HG02610 (cell line): ENCODE measurements around the gene VTA1.
"Not testable (repeated sequence)": the region's sequence is repeated elsewhere in the genome, so short reads cannot be mapped to it uniquely, and the experiment has no call there.

Experiments used
- ATAC-seq: cut with Tn5 transposase; IDR thresholded peaks from one replicate; pipeline ENCODE4 v1.9.1; 2021; ENCODE audit warnings: mild to moderate bottlenecking, moderate library complexity; ENCODE audit not compliant: unreplicated experiment

Gene VTA1, protein sequence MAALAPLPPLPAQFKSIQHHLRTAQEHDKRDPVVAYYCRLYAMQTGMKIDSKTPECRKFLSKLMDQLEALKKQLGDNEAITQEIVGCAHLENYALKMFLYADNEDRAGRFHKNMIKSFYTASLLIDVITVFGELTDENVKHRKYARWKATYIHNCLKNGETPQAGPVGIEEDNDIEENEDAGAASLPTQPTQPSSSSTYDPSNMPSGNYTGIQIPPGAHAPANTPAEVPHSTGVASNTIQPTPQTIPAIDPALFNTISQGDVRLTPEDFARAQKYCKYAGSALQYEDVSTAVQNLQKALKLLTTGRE

DNA sequence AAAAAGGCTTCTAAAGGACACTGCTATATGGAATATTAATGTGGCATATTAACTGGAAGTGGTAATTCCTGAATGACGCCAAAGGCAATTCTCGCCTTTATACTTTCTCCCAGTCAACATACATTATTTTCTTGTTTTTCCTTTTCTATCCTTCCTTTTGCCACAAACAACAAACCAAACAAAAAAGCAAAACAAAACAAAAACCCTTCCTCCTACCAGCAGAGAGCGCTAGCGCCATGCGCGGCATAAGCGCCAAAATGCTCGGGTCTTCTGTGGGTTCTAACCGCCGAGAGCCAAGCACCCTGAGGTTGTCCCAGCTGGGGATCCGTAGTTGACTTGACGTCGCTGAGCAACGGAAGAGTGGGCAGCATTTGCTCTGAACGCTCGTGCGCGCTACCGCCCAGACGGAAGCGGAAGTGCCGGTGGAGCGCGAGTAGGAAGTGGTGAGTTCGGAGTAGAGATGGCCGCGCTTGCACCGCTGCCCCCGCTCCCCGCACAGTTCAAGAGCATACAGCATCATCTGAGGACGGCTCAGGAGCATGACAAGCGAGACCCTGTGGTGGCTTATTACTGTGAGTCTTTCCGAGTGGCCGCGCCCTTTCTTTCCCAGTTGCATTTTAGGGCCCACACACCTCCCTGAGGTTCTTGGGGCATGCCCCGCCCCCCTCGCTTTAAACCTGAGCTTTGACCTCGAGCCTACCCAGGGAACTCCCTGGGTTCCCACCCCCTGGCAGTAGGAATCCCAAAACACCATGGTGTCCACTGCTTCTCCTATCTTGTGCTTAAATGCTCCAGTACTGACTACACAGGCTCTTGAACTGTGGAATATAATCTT is at the start of gene VTA1, which contains the start of gene NMBR:
TSS of gene VTA1 (plus strand) at position 436 of the 835 bp plus-strand sequence. CDS start at position 461, 25 bp downstream.
TSS of gene NMBR (minus strand) at position 295 of the 835 bp plus-strand sequence. CDS start 58,464 bp downstream, outside the sequence.
- peak; percentile 100 for ATAC-seq

GRCh38 chr6:142104820-142105219 is 42.2 kb upstream of the VTA1 start:
- not testable (repeated sequence) for ATAC-seq

GRCh38 chr6:142110820-142111219 is 36.2 kb upstream of the VTA1 start:
- not testable (repeated sequence) for ATAC-seq

- ATAC-seq, result no peak
Measured at GRCh38 chr6:142112451-142113061, 34.5 kb upstream of the VTA1 start.

GRCh38 chr6:142117366-142117765 is 29.7 kb upstream of the VTA1 start:
- ATAC-seq, result no peak

GRCh38 chr6:142118328-142118727 is 28.7 kb upstream of the VTA1 start:
- ATAC-seq, result no peak

GRCh38 chr6:142118925-142119324 is 28.1 kb upstream of the VTA1 start:
- no peak for ATAC-seq

- ATAC-seq, result no peak
Measured at GRCh38 chr6:142121342-142121741, 25.7 kb upstream of the VTA1 start.

GRCh38 chr6:142130814-142131213 is 16.2 kb upstream of the VTA1 start:
- ATAC-seq, result no peak

DNA sequence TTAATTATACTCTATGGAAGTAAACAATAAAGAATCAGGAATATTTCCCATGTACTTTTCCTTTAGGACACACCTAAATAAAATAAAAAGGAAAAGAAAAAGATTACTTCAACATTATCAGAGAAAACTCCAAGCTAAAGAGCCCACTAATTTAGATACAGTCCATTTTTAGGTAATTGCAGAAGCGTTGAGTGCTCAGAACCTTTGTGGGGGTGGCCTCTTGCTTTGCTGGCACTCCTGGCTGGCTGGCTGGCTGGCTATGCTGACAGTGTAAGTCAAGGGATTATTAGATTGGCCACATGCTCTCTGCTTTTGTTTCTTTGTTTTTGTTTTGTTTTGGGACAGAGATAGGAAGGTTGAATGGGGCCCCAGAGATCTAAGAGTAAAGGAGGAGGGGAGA is 14.4 kb upstream of the VTA1 start, which contains the start of gene GJE1:
TSS of gene GJE1 (plus strand) at position 301 of the 400 bp plus-strand sequence. CDS start 234 bp downstream, outside the sequence.
- ATAC-seq, result no peak

DNA sequence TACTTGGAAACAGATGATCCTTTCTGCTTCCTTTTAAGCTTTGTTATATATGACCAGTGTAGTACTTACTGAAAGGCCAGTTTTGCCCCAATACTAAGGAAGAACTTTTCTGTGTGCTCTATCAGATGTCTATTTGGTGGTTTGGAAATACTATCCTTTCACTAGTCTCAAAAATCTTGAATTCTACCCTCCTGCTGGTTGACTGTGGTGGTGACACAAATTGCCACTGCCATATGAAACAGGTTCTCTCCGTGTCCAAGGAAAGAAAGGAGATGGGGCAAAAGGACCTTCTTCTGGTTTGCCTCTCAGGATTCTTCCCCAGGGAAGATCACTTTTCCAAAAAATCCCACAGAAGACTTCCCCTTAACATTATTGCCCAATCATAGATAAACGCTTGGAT is 8.2 kb upstream of the VTA1 start:
- ATAC-seq, result no peak

DNA sequence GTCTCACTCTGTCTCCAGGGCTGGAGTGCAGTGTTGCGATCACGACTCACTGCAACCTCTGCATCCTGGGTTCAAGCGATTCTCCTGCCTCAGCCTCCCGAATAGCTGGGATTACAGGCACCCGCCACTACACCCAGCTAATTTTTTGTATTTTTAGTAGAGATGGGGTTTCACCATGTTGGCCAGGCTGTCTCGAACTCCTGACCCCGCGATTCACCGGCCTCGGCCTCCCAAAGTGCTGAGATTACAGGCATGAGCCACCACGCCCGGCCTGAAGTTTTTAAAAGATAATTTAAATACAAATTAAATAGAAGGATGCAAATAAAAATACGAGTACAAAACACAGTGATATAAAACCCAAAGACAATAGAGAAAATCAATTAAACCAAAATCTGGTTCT is 5.5 kb upstream of the VTA1 start:
- not testable (repeated sequence) for ATAC-seq

GRCh38 chr6:142152746-142153145 is 5.7 kb downstream of the VTA1 start:
- ATAC-seq, result no peak

GRCh38 chr6:142153196-142153595 is 6.1 kb downstream of the VTA1 start:
- ATAC-seq, result no peak

DNA sequence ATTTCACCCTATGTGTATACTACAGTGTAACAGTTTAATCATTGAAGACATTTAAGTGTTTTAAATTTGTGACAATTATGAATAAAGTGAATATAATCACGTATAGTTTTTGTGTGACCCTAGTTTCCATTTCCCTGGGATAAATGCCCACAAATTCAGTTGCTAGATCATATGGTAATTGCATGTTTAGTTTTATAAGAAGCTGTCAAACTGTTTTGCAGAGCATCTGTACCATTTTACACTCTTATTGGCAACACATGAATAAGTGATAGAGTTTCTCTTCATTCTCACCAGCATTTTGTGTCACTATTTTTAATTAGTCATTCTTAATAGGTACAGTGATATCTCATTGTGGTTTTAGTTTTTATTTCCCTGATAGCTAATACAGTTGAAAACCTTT is 7.3 kb downstream of the VTA1 start:
- no peak for ATAC-seq

GRCh38 chr6:142155091-142155490 is 8.0 kb downstream of the VTA1 start:
- ATAC-seq, result no peak

- peak; percentile 44 for ATAC-seq
Measured at GRCh38 chr6:142155895-142156757, 9.1 kb downstream of the VTA1 start.

DNA sequence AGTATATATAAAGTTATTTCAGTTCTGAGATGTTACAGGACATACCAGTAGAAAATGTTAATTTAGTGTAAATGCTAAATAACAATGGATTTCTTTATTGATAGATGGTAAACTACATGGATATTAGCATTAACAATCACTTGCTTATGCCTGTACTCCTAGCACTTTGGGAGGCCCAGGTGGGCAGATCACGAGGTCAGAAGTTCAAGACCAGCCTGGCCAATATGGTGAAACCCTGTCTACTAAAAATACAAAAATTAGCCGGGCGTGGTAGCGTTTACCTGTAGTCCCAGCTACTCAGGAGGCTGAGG is 9.7 kb downstream of the VTA1 start:
- ATAC-seq, result not testable (repeated sequence)

GRCh38 chr6:142162780-142163179 is 15.7 kb downstream of the VTA1 start:
- no peak for ATAC-seq

DNA sequence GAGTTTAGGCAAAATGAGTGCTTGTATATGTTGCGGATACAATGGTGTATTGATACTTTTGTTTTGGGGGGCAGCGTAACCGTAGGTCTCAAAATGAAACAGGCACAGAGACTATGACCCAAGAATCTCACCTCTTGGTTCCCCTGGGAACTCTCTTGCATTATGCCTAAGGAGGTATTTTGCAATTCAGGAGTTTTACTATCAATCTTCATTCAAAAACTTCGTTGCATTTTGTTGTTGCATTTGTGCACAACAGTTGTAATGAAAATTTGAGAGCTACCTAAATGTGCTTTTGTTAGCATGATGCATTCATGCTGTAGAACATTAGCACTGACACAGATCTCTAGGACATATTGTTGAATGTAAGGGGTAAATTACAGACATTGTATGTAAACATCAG is 18.2 kb downstream of the VTA1 start:
- ATAC-seq, result no peak

DNA sequence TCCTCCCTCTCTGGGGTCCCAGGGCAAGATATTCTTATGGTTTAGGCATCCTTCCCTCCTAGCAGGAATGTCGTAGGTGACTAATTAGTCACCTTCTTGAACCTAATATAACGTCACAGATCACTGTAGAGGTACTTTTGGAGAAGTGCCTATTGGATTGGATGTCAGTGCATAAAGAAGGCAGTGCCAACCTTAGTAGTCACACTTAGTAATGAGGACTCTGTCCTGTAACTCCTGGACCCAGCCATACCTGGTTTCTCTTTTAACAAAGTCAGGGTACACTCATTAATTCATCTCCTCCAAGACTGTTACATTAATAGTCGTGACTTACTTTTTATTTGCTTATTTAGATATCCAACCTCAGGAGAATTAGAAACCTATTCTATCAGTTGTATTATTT is 20.0 kb downstream of the VTA1 start:
- ATAC-seq, result no peak
